ENCODE measurements around the gene DZANK1.
"Not testable (repeated sequence)": the region's sequence is repeated elsewhere in the genome, so short reads cannot be mapped to it uniquely, and the experiment has no call there.

The DZANK1 gene

DNA sequence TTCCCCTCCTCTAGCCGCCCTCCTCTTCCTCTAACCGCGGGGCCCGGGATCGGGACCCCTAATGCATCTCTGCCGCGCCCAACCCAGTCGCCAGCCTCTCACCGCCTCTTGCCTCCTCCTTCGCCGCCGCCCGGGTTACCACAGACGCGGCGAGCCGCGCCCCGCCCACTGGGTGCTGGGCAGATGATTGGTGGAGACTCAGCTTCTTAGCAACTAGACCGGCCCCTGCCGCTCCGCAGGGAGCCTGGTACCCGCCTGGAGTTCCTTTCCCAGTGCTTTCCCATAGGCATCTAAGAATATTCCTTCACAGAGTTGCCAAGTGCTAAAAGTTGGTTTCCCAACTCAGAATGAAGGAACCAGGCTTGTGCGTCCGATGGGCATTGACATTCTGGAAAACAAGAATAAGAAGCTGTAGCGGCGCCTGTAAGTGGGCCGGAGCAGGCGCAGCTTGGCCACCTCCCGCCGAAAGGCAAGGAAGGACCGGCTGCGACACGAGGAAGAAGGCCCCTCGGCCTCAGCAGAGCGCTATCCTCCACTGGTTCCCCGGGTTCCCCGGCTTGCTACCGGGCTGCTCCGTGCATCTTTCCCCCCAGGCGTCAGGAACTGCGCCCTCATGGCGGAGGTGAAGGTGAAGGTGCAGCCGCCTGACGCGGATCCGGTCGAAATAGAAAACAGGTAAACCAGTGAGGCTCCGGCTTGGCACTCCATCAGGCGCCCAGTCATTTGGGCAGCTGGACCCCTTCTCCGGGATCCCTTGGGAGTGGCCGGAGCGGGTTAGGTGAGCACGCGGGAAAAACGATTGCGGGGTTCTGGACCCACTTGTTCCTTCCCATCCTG lies at the start of gene DZANK1, which contains the start of gene POLR3F:
TSS of gene DZANK1 (minus strand) at position 137 of the 837 bp plus-strand sequence. CDS start 1,672 bp downstream, outside the sequence.
TSS of gene POLR3F (plus strand) at position 497 of the 837 bp plus-strand sequence. CDS start at position 614, 117 bp downstream.
- peak; percentile 98 for DNase-seq

DNA sequence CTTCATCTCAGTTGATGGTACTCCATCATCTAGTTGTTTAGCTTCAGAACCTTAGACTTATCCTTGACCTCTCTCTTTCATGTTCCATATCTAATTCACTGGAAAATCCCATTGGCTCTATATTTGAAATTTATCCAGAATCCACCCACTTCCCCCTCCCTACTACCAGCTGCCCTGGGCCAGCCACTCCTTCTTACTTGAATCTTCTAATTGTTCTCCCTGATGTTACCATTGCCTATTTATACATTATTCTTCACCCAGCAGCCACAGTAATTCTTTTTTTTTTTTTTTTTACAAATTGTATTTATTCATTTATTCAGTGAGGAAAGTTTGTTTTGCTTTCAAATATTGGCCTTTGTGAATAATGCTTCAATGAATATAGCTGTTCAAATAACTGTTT lies 49.1 kb upstream of the DZANK1 start:
- no peak for DNase-seq

DNA sequence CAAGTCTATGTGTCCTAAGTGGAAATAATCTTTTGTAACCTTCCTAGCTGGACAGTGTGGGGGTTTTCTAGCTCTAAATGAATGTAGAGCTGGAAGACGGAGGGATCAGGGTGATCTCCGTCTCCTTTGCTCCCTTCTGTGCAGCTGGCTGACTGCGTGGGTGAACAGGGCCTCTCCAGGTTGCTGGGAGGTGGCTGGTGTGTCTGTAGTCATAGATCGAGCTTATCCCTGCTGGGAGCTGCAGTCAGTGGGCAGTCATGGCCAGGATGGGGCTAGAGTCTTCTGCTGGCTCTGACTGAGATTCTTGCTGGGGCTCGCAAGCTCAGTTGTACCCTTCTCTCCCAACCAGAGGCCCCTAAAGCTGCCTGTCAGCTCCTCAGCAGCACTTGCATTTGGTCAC lies 47.3 kb upstream of the DZANK1 start:
- no peak for DNase-seq

DNA sequence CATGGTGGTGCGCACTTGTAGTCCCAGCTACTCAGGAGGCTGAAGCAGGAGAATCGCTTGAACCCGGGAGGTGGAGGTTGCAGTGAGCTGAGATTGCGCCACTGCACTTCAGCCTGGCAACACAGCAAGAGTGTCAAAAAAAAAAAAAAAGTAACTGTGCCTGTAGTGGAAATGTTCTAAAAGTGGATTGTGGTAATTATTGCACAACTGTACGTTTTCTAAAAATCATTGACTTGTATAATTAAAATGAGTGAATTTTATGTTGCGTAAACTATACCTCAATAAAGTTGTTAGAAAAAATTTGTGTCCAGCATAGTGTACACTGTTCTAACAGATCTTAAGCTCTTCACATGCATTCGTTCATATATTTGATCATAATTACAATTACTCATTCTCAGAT lies 46.4 kb upstream of the DZANK1 start:
- DNase-seq = no peak

DNA sequence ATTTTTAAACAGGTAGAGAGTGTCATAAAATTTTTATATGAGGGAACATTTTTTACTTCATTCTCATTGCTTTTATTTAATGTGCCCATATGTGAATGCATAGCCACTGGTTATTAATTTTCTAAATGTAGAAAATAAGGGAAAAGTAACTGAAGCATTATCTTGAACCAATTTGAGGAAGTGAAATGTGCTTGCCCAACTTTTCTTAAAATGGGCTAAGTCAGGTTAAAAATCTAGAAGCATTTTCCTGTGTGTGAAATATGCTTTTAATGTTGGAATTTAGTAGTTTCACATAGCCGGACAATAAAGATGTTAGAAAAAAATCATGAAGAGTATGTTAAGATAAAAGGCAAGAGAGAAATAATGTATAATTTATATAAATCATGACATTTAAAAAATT lies 44.7 kb upstream of the DZANK1 start:
- no peak for DNase-seq

DNA sequence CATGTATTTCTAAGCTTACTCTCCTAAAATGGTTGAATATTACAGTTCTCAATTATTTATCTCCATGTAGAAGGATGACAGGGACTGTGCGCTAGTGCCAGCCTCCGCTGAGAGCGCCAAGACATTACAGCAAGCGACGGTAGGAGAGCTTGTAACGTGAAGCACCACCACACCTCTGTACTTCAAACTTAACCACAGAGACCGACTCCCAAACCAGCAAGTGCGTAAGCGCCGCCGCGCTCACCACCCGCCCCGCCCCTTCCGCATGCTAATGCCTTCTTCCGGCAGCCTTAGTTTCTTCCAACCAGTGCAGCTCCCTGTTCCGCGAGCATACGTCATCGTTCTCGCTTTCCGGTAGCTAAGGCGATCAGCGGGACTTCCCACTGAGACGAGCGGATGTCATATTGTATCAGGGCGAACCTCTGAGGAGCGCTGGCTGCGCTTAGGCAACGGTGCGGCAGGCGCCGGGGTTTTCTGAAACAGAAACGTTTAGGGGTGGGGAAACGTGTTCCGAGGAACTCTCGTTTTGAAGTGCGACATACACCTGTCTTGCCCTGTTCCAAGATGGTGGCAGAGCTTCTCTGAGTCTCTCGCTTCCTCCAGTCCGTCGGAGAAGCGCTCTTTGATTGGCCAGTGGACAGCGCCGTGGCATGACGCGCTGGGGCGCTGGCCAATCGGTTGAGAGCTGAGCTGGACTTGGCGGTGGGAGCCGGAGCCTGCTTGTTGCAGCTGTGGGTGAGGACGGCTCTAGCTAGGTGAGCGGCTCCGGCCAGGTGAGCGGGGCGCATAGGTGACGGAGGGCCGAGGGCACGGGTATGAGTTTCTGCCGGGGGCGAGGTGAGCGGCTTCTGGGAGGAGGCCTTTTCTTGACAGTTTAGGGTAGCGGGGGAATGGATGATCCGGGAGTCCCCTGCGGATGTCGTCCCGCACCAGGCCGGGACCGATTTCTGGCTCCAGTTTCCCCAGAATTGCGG lies 40.7 kb upstream of the DZANK1 start, which contains the start of gene SEC23B:
TSS of gene SEC23B (plus strand) at position 723 of the 974 bp plus-strand sequence. CDS start 2,896 bp downstream, outside the sequence.
- peak; percentile 99 for DNase-seq

DNA sequence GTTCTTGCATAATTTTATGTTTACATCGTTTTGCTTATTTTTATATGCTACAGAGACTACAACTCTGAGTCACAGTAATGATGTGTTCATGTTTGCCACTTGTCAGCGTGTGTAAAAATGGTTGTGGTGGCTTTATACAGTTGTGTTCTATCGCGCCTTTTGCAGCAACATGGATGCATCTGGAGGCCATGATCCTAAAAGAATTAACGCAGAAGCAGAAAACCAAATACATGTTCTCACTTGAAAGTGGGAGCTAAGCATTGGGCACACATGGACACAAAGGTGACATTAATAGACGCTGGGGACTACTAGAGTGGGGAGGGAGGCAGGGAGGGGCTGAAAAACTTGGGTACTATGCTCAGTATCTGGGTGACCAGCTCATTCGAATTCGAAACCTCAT lies 39.9 kb upstream of the DZANK1 start:
- no peak for DNase-seq

DNA sequence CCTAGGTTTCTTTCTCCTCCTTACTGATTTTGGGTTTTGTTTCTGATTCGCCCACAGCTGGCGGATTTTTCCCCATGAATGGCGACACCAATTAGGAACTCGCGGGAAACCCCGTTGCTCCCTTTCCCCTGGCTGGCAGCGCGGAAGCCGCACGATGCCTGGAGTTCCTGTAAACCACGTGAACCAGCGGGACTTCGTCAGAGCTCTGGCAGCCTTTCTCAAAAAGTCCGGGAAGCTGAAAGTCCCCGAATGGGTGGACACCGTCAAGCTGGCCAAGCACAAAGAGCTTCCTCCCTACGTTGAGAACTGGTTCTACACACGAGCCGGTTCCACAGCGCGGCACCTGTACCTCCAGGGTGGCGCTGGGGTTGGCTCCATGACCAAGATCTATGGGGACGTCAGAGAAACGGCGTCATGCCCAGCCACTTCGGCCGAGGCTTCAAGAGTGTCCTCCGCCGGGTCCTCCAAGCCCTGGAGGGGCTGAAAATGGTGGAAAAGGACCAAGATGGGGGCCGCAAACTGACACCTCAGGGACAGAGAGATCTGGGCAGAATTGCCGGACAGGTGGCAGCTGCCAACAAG lies 37.7 kb upstream of the DZANK1 start:
- no peak for DNase-seq

DNA sequence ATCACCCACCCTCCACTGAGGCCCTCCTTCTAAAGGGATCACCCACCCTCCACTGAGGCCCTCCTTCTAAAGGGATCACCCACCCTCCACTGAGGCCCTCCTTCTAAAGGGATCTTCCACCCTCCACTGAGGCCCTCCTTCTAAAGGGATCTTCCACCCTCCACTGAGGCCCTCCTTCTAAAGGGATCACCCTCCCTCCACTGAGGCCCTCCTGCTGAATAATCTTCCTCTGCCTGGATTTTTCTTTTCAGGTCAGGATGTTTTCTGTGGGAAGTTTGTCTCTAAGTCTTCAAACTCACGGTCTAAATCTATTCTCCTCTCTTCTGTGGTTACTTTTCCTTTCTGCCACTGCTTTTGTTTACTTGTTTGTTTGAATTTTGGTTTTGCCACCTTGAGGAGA lies 34.8 kb upstream of the DZANK1 start:
- not testable (repeated sequence) for DNase-seq

DNA sequence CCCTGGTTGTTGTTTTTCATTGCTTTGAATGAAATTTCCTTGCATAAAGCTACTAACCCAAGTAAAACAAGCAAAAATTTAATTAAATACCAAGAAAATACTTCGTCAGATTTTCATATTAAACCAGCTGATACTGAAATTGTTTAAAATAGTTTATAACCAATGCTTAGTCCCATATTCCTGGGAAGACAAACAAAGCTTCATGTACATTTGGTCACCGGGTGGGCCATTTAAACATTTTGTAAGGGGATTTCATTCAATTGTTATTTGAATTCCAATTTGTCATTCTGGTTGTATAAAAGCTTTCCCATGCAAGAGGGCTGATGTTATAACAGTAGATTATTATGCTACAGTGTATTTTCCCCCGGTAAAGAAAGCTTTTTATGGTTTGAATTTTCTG lies 30.8 kb upstream of the DZANK1 start:
- no peak for DNase-seq

DNA sequence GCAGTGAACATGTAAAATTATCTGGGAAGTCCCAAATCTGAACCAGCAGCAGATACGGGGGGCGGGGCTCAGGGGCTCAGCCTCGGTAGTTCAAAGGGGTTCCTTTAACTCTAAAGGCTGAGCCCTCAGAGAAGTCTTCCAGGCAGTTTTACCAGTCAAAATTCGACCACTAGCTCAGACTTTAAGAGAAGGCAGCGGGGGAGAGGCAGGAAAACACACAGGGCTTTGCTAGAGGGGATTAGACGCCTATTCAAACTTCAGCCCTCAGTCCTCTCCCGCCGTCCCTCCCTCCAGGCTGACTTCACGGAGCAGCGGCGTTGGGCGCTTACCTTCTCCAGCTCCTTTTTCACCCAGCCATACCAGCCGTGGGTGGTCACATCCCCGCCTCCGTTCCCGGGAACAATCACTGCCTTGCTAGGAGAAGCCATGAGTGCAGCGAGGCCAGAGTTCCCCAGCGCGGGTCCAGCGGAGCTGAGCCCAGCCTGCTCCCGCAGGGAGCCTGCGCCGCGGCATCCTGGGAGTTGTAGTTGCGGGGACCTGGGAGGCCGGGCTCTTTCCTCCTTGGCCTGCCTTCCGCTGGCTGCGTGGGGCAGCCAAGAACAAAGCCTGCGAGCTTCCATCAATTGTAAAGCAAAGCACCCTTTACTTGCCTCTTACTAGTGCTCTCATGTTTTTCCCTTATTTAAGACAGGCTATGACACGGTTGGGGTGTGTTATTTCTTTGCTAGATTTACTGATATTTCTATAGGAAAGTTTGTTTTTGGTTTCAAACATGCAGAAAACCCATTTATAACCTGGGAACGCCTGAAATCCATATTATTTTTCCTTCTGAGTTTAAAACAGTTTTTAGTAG lies 30.1 kb upstream of the DZANK1 start, which contains the start of gene RBBP9:
TSS of gene RBBP9 (minus strand) at position 486 of the 853 bp plus-strand sequence. CDS start at position 428, 58 bp downstream.
- peak; percentile 94 for DNase-seq

DNA sequence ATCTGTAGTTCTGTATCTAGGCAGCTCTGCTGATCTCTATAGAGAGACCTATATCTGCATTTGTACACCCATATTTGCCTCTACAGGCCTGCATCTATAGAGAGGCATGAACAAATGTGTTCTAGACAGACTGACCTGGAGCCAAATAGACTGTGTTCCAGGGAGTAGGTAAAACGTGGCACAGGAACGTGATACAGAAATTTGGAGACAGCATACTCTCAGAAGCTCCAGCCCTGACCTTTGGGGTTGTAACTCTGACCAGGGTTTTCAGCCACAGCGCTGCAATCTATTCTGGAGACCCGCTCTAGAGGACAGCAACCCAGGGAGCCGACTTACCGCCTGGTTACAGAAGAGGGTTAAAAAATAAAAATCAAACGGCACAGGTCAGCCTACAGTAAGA lies 29.2 kb upstream of the DZANK1 start:
- no peak for DNase-seq

DNA sequence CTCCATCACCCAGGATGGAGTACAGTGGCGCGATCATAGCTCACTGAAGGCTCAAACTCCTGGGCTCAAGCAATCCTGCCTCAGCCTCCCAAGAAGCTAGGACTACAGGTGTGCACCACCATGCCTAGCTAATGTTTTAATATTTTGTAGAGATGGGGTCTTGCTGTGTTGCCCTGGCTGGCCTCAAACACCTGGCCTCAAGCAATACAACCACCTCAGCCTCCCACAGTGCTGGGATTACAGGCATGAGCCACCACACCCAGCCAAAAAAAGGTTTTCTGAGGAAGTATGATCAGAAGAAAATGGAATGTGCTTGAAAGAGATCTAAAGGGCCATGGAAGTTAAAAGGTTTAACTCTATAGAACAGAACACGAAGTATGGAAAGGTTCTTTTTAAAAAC lies 21.5 kb upstream of the DZANK1 start:
- DNase-seq = no peak

DNA sequence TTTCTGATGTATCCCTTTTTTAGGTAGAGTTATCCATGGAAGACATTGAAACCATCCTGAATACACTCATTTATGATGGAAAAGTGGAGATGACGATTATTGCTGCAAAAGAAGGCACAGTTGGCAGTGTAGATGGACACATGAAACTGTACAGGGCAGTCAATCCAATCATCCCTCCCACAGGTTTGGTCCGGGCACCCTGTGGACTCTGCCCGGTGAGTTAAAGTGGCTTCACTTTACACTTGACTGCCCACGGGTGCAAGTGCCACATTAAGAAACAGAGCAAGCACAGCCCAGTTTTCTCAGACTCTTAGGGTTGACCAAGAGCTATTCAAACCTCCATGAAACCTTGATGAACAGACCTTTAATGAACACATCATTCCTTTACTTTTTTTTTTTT lies 14.8 kb upstream of the DZANK1 start:
- DNase-seq = no peak

DNA sequence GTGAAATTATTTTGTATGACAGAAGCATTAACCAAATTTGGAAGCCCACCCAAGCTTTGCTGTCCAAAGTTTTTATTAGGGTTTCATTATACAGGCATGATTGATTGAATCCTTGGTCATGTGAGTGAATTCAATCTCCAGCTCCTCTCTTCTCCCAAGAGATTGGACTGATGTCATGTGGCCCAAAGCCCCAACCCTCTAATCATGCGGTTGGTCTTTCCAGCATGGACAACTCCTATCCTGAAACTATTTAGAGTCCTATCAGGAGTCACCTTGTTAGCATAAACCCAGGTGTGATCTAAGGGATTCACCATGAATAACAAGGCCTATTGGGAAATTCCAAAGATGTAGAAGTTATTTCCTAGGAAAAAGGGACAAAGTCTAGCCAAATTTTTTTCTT lies 11.0 kb upstream of the DZANK1 start:
- no peak for DNase-seq

DNA sequence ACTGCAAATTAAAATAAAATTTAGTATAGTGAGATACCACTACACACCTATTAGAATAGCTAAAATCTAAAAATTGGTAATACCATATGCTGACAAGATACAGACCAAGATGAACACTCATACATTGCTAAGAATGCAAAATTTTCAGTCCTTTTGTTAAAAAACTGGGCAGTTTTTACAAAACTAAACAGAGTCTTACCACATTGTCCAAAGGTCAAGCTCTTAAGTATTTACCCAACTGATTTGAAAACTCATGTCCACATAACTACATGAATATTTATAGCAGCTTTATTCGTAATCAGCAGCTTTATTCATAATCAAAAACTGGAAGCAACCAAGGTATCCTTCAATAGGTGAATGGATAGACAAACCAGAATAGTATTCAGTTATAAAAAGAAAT lies 10.4 kb upstream of the DZANK1 start:
- no peak for DNase-seq

DNA sequence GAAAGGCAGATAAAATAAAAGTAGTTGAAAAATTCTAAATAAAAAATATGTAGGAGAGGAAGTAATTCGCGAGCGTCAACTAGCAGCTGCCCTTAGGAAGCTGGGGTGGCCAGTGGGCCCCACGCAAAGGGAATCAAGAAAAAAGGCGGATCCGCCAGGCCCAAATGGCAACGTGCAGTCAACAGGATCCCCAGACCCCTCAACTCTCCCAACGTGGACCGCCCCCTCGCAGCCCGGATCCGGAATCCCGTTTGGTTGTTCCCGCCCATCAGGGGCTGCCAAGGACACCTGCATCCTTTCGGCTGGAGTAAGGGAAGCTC lies 296 bp downstream of the DZANK1 start:
- DNase-seq = no peak

DNA sequence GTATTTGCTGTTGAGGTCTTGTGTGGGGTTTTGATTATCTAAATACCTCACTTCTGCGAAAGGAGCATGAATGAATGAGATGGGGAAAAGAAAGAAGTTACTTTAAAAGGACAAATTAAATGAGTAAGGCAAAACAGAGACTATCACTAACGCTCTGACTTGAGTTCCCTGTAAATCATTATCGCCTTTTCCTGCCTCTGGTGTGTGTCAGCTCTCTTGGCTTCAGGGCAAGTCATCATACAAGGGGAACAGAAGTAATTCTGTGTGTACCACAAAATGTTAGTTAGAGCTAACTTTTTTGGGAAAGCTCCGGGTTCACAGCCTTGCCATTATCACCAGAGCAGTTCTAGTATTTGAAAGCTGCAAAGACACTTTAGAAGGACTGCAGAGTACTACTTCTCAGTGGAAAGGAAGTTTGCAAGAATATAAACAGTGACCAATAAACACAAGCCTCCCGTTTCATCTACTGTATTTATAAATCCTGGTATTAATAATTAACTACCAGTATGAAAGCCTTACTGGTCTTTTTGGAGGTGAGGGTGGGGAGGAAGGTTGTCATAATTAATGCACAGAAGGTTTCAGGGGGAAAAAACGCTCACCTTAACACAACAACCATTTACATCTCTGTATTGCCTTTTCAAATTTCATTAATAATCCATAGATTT lies 1.2 kb downstream of the DZANK1 start:
- no peak for DNase-seq

DNA sequence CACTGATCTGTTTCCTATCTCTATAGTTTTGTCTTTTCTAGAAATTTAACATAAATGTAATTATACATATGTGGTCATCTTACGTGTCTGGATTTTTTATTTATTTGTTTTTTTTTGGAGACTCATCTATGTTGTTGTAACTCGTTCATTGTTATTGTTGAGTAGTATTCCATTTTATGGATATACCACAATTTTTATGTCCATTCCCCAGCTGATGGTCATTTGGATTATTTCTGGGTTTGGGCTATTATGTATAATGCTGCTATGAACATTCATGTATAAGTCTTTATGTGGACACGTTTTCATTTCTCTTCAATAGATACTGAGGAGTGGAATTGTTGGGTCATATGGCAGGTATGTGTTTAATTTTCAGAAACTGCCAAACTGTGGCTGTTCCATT lies 10.2 kb downstream of the DZANK1 start:
- no peak for DNase-seq

DNA sequence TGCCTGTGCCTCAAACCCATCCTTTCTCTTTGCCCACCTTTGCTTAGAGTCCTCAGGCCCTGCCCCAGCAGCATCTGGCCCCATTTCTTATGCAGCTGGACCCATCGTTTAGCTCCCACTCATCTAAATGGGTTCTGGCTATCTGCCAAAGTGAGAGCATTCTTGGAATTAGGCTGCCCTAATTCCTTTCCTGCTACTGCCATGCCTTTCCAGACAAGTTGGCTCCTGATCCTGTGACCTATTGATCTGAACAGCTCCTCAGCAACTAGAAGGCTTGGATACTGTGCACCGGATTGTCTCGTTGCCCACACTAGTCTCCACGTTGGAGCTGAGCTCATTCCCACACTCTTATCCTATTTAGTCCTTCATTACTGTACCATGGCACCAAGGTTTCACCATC lies 22.9 kb downstream of the DZANK1 start:
- no peak for DNase-seq

DNA sequence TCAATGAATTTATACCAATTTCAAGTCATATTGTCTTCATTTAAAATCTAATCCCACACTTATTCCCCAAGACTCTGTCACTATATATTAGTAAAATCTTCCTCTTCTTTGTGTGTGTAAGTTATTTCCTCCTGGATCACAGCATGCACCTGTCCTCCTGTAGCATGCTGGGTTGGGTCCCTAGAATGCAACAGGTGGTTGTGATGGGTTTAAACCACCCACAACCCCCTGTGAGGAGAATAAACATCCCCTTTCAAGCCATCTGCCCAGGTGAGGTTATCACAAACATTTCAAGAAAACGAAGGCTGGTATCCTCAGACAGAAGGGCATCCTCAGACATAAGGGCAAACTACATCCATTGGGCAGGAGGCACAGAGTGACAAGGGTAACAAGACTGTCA lies 26.4 kb downstream of the DZANK1 start:
- DNase-seq = no peak

DNA sequence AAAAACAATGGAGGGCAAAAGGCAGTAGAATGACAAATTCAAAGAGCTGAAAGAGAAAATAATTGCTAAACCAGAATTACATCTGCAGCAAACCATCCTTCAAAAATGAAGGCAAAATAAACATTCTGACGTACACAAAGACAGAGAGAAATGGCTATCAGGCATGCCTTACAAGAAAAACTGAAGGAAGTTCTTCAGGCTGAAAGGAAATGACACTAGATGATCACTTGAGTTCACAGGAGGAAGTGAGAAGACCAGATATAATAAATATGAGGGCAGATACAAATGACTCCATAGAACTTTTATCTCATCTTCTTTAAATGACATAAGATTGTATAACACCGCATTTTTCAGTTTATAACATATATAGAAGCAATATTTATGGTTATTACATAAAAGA lies 30.0 kb downstream of the DZANK1 start:
- no peak for DNase-seq
